ENCODE measurements around the gene MANSC4.
"Not testable (repeated sequence)": the region's sequence is repeated elsewhere in the genome, so short reads cannot be mapped to it uniquely, and the experiment has no call there.

DNA sequence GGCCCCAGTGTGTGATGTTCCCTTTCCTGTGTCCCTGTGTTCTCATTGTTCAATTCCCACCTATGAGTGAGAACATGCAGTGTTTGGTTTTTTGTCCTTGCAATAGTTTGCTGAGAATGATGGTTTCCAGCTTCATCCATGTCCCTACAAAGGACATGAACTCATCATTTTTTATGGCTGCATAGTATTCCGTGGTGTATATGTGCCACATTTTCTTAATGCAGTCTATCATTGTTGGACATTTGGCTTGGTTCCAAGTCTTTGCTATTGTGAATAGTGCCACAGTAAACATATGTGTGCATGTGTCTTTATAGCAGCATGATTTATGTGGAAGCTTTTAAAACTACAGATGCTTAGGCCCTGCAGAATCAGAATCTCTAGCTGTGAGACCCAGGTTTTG lies 34.3 kb downstream of the MANSC4 start:
- TF ChIP-seq, protein P1, sequence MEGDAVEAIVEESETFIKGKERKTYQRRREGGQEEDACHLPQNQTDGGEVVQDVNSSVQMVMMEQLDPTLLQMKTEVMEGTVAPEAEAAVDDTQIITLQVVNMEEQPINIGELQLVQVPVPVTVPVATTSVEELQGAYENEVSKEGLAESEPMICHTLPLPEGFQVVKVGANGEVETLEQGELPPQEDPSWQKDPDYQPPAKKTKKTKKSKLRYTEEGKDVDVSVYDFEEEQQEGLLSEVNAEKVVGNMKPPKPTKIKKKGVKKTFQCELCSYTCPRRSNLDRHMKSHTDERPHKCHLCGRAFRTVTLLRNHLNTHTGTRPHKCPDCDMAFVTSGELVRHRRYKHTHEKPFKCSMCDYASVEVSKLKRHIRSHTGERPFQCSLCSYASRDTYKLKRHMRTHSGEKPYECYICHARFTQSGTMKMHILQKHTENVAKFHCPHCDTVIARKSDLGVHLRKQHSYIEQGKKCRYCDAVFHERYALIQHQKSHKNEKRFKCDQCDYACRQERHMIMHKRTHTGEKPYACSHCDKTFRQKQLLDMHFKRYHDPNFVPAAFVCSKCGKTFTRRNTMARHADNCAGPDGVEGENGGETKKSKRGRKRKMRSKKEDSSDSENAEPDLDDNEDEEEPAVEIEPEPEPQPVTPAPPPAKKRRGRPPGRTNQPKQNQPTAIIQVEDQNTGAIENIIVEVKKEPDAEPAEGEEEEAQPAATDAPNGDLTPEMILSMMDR (IDR thresholded peaks at IDR 0.05) = not testable (repeated sequence)
- not testable (repeated sequence) for TF ChIP-seq POLR2A (IDR thresholded peaks at IDR 0.05)
